ENCODE results near the gene MSH2. TPM values are rescaled to one million over a fixed set of nuclear protein-coding genes. Genes with fewer than 3 reads are reported as not detected.
"Not testable (repeated sequence)": the region's sequence is repeated elsewhere in the genome, so short reads cannot be mapped to it uniquely, and the experiment has no call there.

The MSH2 gene
- 38.0 and 44.1 TPM in 2 replicates for total RNA-seq (2014; rRNA removed; shearing (Covaris generic))

DNA sequence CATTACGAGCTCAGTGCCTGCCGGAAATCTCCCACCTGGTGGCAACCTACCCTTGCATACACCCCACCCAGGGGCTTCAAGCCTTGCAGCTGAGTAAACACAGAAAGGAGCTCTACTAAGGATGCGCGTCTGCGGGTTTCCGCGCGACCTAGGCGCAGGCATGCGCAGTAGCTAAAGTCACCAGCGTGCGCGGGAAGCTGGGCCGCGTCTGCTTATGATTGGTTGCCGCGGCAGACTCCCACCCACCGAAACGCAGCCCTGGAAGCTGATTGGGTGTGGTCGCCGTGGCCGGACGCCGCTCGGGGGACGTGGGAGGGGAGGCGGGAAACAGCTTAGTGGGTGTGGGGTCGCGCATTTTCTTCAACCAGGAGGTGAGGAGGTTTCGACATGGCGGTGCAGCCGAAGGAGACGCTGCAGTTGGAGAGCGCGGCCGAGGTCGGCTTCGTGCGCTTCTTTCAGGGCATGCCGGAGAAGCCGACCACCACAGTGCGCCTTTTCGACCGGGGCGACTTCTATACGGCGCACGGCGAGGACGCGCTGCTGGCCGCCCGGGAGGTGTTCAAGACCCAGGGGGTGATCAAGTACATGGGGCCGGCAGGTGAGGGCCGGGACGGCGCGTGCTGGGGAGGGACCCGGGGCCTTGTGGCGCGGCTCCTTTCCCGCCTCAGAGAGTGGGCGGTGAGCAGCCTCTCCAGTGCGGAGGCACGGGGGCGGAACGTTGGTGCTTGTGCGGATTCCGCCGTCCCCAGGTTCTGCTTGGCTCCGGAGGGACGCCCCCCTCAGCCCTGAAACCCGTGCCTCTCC lies at the start of gene MSH2:
Gene MSH2, plus strand, starts transcription at position 352 of the 804 bp plus-strand sequence. Its CDS starts 36 bp downstream, at position 388.
- DNase-seq (ENCODE audit: low spot score): peak; percentile 91

DNA sequence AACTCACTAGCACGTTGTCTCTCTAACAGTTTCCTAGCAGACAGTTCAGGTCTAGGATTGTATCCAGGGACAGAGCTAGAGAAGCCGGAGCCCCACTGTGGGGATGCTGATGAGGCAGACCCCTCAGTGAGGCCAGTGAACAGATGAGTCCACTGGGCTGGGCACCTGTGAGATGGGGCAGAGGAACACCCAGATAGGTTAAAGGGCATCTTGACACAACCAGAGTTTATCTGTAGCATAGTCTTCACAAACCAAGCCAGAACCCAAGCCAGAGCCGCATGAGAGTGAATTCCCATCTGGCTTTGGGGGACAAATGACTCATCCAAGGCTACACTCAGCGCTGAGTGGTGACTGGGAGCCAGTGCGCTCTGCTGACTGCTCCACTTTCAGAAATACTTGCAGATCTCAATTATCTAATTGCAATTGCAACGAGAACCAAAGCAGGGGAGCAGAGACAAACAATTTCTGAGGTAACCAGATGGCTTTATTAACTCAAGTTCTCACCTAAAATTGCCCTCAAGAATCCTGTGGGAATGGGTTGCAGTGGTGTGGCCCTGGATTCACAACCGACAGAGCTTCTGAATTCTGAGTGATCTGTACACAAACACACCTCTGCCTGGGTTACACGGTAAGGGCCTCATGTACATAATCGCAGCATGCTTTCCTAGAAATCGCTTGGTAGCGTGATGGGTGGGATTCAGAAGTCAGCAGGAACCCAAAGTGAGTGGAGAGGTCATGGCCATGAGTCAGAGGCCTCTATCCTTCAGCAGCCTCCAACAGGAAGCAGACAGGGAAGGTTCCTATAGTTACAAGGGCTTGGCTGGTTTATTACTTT lies 48.7 kb upstream of the MSH2 start:
- DNase-seq (ENCODE audit: low spot score): peak; percentile 81

DNA sequence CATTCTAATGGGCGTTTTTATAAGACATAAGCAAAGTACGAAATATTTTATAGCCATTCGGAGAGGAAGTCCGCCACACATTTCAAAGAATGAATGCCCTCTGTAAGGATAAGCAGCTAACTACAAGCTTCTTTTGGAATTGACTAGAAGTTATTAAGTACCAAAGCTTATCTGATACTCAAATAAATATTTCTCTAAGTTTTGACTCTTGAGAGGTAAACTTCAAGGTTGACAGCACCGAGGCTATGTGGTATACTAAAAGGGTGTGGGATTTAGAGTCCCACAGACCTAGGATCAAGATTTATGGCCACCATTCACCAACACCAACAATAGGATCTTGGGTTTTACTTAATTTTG lies 48.1 kb upstream of the MSH2 start:
- DNase-seq (ENCODE audit: low spot score): no peak

DNA sequence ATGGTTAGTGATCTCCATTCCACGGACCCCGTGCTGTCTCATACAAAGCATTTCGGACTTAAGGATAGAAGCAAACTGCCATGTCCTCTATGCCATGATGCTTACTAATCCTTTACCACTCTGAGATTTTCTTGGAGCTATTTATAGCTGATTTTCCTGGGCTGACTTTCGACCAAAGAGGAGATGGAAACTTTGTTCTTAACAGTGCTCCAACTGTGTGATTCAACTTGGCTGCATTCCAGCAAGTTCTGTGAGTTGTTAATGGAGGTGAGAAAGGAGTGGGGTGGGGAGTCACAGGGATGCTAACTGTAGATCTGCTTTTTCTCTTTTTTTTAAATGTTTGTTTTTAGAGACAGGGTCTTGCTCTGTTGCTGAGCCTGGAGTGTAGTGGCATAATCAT lies 45.5 kb upstream of the MSH2 start:
- DNase-seq (ENCODE audit: low spot score): peak; percentile 59

DNA sequence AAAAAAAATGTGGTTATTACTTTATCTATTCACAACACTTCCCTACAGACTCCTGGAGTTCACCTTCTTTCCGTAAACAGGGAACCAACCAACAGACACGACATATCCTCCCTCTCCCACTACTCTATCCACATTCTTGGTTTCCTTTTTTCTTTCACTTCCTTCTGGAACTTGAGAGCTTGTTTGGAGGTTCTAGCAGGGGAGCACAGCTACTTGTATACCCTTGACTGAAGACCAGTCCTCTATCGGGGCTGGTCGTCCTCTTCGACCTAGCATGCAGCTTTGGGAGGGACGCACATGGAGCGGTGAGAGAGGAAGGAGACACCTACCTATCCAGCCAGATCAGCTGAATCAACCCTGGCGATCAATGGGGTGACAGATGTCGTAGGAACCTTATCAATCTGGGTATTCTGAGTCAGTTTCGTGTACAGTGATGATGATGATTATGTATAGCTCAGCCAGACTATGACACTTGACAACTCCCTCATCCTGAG lies 43.5 kb upstream of the MSH2 start:
- no peak for DNase-seq (ENCODE audit: low spot score)

DNA sequence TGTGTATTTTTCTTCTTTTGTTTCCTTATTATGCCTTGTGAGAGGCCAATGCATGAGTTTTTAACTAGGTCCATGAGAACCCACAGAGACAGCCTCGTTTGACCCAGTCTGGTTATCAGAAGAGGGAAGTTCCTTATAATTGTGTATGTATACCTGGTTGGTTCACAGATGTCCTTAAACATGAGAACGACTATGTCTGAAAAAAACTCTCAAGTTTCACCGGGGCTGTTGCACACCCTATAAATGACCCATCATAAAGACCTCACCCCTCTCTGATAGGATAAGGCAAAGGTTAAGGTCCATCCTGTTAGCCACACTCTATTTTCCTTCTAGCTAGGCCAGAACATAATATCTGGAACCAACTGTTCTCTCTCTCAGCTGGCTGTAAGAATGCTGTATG lies 42.7 kb upstream of the MSH2 start:
- no peak for DNase-seq (ENCODE audit: low spot score)

DNA sequence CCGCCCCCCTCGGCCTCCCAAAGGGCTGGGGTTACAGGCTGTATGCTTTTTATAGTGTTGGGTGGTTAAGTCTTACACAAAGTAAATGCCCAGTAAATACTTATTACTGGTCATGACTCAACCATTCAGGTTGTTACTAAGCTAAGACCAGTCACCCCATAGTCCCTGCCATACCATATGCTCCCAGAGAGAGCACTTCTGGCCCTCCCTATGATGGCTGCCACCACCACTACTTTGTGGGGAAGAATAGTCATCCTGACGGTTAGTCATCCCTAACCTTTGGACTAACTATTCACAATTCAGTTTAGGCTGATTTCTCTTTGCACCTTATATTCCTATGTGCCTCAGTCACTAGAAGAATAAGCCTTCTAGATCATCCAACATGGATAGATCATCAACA lies 42.0 kb upstream of the MSH2 start:
- DNase-seq (ENCODE audit: low spot score): peak; percentile 23

DNA sequence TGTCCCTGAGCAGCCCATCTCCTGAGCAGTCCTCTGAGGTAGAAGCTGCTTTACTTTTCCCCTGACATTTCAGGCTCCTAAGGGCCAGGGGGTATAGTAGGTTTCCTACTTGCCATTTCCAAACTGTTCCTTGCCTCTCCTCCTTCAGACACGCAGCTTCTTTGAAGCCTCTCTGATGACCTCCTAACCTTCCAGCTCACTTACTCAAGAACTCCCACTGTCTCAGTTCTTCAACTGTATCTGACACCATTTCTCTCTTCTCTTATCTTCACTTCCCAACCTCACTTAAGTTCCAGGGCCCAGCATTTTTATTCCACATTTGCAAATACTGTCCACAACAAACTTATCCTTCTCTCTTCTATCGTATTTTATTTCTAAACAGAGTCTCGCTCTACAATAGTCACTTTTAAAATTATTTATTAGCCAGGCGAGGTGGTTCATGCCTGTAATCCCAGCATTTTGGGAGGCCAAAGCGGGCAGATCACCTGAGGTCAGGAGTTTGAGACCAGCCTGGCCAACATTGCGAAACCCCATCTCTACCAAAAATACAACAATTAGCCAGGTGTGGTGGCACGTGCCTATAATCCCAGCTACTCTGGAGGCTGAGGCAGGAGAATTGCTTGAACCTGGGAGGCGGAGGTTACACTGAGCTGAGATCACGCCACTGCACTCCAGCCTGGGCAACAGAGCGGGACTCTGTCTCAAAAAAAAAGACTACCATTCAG lies 41.3 kb upstream of the MSH2 start:
- not testable (repeated sequence) for DNase-seq (ENCODE audit: low spot score)

DNA sequence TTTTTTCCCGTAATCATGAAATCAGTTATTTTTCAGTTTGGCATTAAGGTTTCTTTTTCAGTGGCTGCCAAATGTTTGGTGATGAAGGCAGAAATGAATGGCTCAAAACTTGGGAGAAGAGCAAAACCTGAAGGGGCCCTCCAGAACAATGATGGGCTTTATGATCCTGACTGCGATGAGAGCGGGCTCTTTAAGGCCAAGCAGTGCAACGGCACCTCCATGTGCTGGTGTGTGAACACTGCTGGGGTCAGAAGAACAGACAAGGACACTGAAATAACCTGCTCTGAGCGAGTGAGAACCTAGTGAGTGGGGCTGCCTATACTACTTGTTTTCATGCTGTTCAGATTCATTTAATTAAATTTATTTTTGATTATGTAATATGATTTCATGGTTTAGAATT lies 29.2 kb upstream of the MSH2 start:
- no peak for DNase-seq (ENCODE audit: low spot score)

DNA sequence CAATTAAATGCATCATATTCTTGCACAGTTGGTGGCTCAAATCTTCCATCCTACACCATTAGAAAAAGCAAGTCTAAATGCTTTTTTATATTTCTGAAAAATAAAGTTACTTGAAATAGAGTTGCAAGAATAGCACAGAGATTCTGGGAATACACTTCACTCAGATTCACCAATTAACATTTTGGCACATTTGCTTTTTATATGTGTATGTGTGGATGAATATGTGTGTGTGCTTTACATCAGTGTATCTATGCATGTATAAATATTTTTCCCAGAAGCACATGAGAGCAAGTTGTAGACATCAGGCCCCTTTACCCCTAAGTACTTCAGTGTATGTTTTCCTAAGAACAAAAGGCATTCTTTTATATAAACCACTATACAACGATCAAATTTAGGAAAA lies 27.6 kb upstream of the MSH2 start:
- DNase-seq (ENCODE audit: low spot score): no peak

DNA sequence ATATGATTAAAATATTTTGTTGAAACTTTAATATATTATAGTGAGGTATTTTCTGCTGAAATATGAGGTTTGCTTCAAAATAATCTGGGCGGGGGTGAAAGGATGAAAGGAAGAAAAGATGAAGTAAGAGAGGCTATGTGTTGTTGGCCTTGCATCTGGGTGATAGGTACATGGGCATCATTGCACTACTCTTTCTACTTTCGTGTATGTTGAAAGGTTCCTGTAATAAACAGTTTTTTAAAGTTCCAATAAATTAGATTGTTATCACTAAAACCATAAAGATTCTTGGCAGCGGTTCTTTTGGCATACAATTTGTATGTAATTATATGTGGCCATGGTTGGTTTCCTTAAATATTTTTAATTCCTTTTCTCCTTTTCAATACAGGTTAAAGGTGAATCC lies 23.6 kb upstream of the MSH2 start:
- no peak for DNase-seq (ENCODE audit: low spot score)

DNA sequence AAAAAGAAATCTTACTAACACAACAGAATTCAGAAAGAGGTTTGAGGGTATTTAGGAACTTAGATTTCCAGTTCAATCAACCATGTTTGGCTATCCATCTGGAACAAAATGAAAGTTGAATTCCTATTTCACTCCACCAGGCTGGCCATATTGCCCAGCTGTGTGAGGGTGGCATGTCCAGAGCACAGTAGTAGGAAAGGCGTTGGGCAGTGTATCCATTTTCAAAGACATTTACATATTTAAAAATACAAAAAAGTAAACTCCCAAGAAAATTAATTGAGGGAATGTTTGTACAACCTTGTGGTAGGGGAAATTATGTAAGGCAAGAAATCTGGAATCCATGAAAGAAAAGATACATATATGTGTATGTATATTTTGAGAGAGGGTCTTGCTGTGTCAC lies 21.5 kb upstream of the MSH2 start:
- DNase-seq (ENCODE audit: low spot score): no peak

DNA sequence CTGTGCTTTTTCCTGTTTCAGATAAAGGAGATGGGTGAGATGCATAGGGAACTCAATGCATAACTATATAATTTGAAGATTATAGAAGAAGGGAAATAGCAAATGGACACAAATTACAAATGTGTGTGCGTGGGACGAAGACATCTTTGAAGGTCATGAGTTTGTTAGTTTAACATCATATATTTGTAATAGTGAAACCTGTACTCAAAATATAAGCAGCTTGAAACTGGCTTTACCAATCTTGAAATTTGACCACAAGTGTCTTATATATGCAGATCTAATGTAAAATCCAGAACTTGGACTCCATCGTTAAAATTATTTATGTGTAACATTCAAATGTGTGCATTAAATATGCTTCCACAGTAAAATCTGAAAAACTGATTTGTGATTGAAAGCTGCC lies 16.4 kb upstream of the MSH2 start:
- no peak for DNase-seq (ENCODE audit: low spot score)

DNA sequence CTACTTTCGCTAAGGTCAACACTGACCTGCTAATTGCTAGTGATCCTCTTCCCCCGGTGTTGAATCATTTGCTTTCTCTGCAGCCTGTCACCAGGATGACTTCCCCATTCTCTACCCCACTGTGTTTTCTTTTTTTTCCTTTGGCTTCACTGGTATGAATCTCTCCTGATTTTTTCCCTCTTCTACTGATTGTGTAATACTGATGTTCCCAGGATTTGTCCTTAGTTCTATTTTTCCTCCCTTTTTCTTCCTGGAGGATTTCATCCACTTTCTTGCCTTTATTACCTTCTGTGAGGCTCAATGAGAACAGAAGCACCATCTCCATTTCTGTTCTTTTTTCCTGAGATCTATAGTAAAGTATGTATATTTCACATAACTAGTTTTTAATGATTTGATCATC lies 14.1 kb upstream of the MSH2 start:
- no peak for DNase-seq (ENCODE audit: low spot score)

DNA sequence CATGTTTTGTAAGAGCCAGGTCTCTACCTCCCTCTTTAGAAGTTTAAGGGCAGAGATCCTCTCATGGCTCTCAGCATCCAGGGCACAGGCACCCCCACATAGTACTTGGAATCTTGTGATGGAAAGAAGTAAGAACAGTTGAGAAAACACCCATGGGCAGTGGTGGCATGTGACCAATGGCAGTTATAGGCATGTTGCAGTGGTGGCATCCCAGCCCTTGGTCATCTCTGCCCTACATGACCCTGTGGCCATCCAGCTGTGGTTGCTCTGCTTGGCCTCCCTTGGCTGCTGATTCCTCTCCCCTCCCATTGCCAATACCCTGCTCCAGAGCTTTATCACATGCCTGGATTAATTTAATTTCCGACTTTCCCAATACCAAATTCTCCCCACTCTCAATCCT lies 13.3 kb upstream of the MSH2 start:
- no peak for DNase-seq (ENCODE audit: low spot score)

DNA sequence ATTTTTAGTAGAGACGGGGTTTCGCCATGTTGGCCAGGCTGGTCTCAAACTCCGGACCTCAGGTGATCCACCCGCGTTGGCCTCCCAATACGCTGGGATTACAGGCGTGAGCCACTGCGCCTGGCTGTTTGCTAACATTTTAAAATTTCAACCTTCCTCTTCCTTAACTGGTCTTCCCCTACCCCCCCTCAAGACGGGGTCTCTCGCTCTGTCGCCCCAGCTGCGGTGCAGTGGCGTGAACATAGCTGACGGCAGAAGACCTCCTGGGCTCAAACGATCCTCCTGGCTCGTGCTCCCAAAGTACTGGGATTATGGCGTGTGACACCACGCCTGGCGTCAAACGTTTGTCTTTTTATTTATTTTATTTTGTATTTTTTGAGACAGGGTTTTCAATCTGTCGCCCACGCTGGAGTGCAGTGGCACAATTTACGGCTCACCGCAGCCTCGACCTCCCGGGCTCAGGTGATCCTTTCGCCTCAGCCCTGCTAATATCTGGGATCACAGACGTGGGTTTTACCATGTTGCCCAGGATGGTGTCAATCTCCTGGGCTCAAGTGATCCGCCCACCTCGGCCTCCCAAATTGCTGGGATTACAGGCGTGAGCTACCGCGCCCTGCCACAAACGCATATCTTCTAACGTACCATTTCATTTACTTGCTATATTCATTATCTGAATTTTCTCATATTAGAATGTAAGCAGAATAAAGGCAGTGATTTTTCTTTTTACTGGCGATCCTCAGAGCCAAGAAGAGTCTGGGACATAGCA lies 984 bp upstream of the MSH2 start:
- no peak for DNase-seq (ENCODE audit: low spot score)

DNA sequence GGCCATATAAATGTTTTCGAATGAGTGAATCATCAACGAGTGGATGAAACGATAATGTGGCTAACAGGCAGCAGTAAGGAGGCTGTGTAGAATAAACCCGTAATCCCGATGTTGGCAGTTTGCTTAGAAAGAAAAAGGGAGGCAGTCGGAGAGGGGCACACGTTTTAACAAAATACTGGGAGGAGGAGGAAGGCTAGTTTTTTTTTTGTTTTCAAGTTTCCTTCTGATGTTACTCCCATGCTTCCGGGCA lies 476 bp upstream of the MSH2 start:
- DNase-seq (ENCODE audit: low spot score): no peak

DNA sequence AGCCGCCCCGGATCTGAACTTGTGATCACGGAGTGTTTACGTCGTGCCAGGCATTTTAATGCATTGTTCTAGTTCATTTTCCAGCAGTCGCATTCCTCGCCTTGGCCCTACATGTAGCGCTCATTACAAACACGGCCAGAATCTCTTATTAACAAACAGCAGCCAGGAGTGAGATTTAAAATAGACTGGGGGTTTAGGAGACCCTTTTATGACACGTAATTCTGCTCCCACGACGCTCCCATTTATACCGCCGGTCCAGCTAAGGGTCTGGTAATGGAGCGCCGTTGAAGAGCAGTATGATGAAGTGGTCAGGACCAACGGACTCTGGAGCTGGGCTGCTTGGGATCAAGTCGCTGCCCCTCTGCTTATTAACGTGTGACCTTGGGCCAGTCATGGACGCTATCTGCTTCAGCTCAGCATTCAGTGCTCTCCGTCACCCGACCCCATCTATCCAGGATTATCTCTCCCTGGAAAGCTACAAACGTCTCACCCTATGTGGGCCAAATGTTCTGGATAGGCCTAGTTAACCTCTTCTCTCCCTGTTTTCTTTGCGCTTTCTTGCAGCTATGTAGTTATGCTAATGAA lies 745 bp downstream of the MSH2 start:
- DNase-seq (ENCODE audit: low spot score): no peak

DNA sequence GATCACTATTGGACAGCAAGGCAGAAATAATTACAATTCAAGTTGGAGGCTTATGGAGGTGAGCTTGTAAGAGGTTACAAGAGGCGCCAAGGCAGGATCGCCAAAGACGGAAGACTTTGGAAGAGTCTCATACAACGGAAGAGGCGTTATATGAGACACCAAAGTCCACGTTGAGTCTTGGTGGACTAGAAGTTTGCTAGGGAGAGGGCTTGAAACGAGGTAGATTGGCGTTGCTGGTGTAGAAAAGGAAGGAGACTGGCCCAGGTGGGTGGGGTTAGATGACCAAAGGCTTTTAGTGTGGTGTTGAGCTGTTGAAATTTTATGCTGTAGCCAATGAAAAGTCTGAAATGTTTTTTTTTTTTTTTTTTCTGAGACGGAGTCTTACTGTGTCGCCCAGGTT lies 1.4 kb downstream of the MSH2 start:
- no peak for DNase-seq (ENCODE audit: low spot score)

DNA sequence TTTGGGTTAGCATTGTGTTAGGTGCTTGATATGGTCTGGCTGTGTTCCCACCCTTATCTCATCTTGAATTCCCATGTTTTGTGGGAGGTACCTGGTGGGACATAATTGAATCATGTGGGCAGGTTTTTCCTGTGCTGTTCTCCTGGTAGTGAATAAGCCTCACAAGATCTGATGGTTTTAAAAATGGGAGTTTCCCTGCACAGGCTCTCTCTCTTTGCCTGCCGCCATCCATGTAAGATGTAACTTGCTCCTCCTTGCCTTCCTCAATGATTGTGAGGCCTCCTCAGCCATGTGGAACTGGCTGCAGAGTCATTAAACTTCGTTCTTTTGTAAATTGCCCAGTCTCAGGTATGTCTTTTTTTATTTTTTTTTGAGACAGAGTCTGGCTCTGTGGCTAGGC lies 2.8 kb downstream of the MSH2 start:
- no peak for DNase-seq (ENCODE audit: low spot score)

DNA sequence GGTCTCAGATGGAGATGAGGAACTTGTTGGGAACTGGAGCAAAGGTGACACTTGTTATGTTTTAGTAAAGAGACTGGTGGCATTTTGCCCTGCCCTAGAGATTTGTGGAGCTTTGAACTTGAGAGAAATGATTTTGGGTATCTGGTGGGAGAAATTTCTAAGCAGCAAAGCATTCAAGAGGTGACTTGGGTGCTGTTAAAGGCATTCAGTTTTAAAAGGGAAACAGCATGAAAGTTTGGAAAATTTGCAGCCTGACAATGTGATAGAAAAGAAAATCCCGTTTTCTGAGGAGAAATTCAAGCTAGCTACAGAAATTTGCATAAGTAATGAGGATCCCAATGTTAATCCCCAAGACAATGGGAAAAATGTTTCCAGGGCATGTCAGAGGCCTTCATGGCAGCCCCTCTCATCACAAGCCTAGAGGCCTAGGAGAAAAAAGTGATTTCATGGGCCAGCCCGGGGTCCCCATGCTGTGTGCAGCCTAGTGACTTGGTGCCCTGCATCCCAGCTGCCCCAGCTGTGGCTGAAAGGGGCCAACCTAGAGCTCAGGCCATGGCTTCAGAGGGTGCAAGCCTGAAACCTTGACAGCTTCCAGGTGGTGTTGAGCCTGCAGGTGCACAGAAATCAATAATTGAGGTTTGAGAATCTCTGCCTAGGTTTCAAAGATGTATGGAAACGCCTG lies 3.8 kb downstream of the MSH2 start:
- DNase-seq (ENCODE audit: low spot score): not testable (repeated sequence)
